GM23338 (cell line): ENCODE measurements around the gene F11R. TPM values are rescaled to one million over a fixed set of nuclear protein-coding genes. Genes with fewer than 3 reads are reported as not detected.

Source experiments
- ATAC-seq: fragments of 200-7000 bp; cut with Tn5 transposase; 3 replicates; pipeline ENCODE4 v1.9.1; 2020
- DNase-seq: peaks from one replicate; pipeline ENCODE4 v3.0.0-alpha.2; 2015; ENCODE audit warnings: low spot score
- H2AFZ ChIP-seq: fragments of 200-600 bp; sonication (generic); 2 replicates; pipeline ENCODE4 v1.8.0; 2016; ENCODE audit warnings: antibody characterized with exemption, mild to moderate bottlenecking, moderate library complexity
- H3F3A ChIP-seq: fragments of 200-600 bp; sonication (generic); replicated peaks from 2 replicates; pipeline ENCODE4 v1.8.0; 2017; ENCODE audit warnings: antibody characterized with exemption, mixed run types, low read depth
- H3K27ac ChIP-seq: fragments of 200-600 bp; sonication (generic); 2 replicates; pipeline ENCODE4 v1.6.1; 2016; ENCODE audit warnings: low read depth
- H3K27me3 ChIP-seq: fragments of 200-600 bp; sonication (generic); 2 replicates; pipeline ENCODE4 v1.8.0; 2016; ENCODE audit warnings: mild to moderate bottlenecking, mixed run types, moderate library complexity; ENCODE audit not compliant: insufficient read depth
- H3K36me3 ChIP-seq: fragments of 200-600 bp; sonication (generic); 2 replicates; pipeline ENCODE4 v1.8.0; 2016; ENCODE audit warnings: mild to moderate bottlenecking; ENCODE audit not compliant: insufficient read depth
- H3K4me1 ChIP-seq: fragments of 200-600 bp; sonication (generic); 2 replicates; pipeline ENCODE4 v1.8.0; 2016; ENCODE audit warnings: mild to moderate bottlenecking, moderate library complexity; ENCODE audit not compliant: insufficient read depth
- H3K4me2 ChIP-seq: fragments of 200-600 bp; sonication (generic); 2 replicates; pipeline ENCODE4 v1.7.1; 2017; ENCODE audit warnings: mixed run types
- H3K4me3 ChIP-seq: fragments of 200-600 bp; sonication (generic); 2 replicates; pipeline ENCODE4 v1.6.1; 2016; ENCODE audit warnings: mixed run types
- H3K79me2 ChIP-seq: fragments of 200-600 bp; sonication (generic); replicated peaks from 2 replicates; pipeline ENCODE4 v1.8.0; 2017; ENCODE audit warnings: mild to moderate bottlenecking; ENCODE audit not compliant: insufficient read depth
- H3K9me2 ChIP-seq: fragments of 200-600 bp; sonication (generic); 2 replicates; pipeline ENCODE4 v1.8.0; 2017; ENCODE audit not compliant: insufficient read depth
- H4K20me1 ChIP-seq: fragments of 200-600 bp; sonication (generic); replicated peaks from 2 replicates; pipeline ENCODE4 v1.8.0; 2017; ENCODE audit warnings: mild to moderate bottlenecking; ENCODE audit not compliant: insufficient read depth
- H3K27ac Mint-ChIP-seq: 2 replicates; pipeline ENCODE4 v1.8.0; 2020; ENCODE audit warnings: inconsistent platforms, mild to moderate bottlenecking, moderate library complexity, mixed read lengths
- H3K27me3 Mint-ChIP-seq: 3 replicates; pipeline ENCODE4 v1.8.0; 2022; ENCODE audit warnings: low read depth, mild to moderate bottlenecking, moderate library complexity, mixed read lengths, inconsistent platforms; ENCODE audit not compliant: insufficient read depth, poor library complexity
- H3K36me3 Mint-ChIP-seq: 3 replicates; pipeline ENCODE4 v1.8.0; 2021; ENCODE audit warnings: low read depth, mild to moderate bottlenecking, inconsistent platforms, moderate library complexity, mixed read lengths
- H3K4me1 Mint-ChIP-seq: 3 replicates; pipeline ENCODE4 v1.8.0; 2020; ENCODE audit warnings: mild to moderate bottlenecking, inconsistent platforms, mixed read lengths
- H3K4me3 Mint-ChIP-seq: 3 replicates; pipeline ENCODE4 v1.8.0; 2021; ENCODE audit warnings: moderate library complexity, mild to moderate bottlenecking, inconsistent platforms, mixed read lengths
- H3K9me3 Mint-ChIP-seq: 3 replicates; pipeline ENCODE4 v1.8.0; 2020; ENCODE audit warnings: moderate library complexity, mild to moderate bottlenecking, inconsistent platforms, mixed read lengths
- CREB1 ChIP-seq: fragments of 250-450 bp; sonication (Bioruptor Pico); IDR thresholded peaks from 2 replicates; pipeline ENCODE4 v1.5.0; 2020; ENCODE audit warnings: low read depth, mild to moderate bottlenecking, moderate library complexity
- CTCF ChIP-seq, 2 experiments: fragments of 200-600 bp in 1 of 2; sonication (generic) in 1 of 2; conservative IDR thresholded peaks; 2 replicates each; pipeline versions ENCODE4 v1.5.1 to v1.6.1; 2016 to 2017; ENCODE audit warnings: antibody characterized with exemption in 2 of 2, low read depth in 2 of 2, mild to moderate bottlenecking in 2 of 2, moderate library complexity in 1 of 2
- ETS1 ChIP-seq: IDR thresholded peaks from 2 replicates; pipeline ENCODE4 v1.6.1; 2016; ENCODE audit warnings: antibody characterized with exemption
- EZH2 ChIP-seq: fragments of 200-600 bp; sonication (generic); IDR thresholded peaks from one replicate; pipeline ENCODE4 v1.8.0; 2017; ENCODE audit warnings: antibody characterized with exemption, mild to moderate bottlenecking, low read depth; ENCODE audit not compliant: unreplicated experiment
- EZH2phosphoT487 ChIP-seq: fragments of 200-600 bp; sonication (generic); IDR thresholded peaks from one replicate; pipeline ENCODE4 v1.8.1; 2018; ENCODE audit warnings: antibody characterized with exemption; ENCODE audit not compliant: unreplicated experiment
- JUNB ChIP-seq: IDR thresholded peaks from one replicate; pipeline ENCODE4 v1.6.1; 2016; ENCODE audit warnings: antibody characterized with exemption; ENCODE audit not compliant: unreplicated experiment
- NANOG ChIP-seq: IDR thresholded peaks from 2 replicates; pipeline ENCODE4 v1.6.1; 2016; ENCODE audit warnings: antibody characterized with exemption, borderline replicate concordance
- POLR2AphosphoS5 ChIP-seq: IDR thresholded peaks from 2 replicates; pipeline ENCODE4 v1.6.1; 2016; ENCODE audit warnings: antibody characterized with exemption, low read depth
- ZNF114 ChIP-seq: fragments of 250-450 bp; sonication (Bioruptor Pico); IDR thresholded peaks from 2 replicates; pipeline ENCODE4 v1.5.0; 2020; ENCODE audit warnings: mild to moderate bottlenecking, moderate library complexity
- ZNF331 ChIP-seq: fragments of 250-450 bp; sonication (Bioruptor Pico); IDR thresholded peaks from 2 replicates; pipeline ENCODE4 v1.5.0; 2020; ENCODE audit warnings: low read depth, mild to moderate bottlenecking, moderate library complexity
- polyA plus RNA-seq: library from polyadenylated mRNA; unstranded; fragments of >200 nt; fragmentation: Nextera tagmentation; extraction: Ambion mirVana; gene quantifications from 2 replicates; pipeline ENCODE4 v1.2.1, GENCODE V29; 2016
- total RNA-seq: library from RNA; depleted of rRNA; stranded (reverse); fragments of >200 nt; shearing (Covaris generic); gene quantifications from 2 replicates; pipeline ENCODE4 v1.2.3, GENCODE V29; 2014
- TF ChIP-seq, protein P1 (sequence below): fragments of 250-450 bp; sonication (Bioruptor Pico); IDR thresholded peaks from 2 replicates; pipeline ENCODE4 v1.5.0; 2020; ENCODE audit warnings: mild to moderate bottlenecking, moderate library complexity
- TF ChIP-seq, protein P2 (sequence below): IDR thresholded peaks from one replicate; pipeline ENCODE4 v1.6.1; 2018; ENCODE audit warnings: antibody characterized with exemption; ENCODE audit not compliant: unreplicated experiment

F11R gene
- total and polyA plus RNA-seq, 2 experiments from 2014 or later, result 51.0 to 169 TPM

DNA sequence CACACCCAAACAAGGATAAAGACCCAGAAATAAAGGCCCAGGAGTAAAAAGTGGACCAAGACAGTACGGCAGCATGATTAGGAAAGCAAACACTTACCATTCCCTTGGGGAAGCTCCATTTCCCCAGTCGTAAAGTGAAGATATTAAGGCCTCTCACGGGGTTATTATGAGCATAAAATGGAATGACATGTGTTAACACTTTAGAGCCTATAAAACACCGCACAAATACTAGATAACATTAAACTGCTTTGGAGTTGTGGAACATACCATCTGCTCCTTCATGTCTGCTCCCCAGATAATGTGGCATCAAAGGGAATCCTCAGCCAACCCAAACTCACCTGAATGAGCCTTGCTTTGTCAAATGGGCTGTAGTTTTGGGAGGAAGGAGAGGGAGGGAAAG lies 57.4 kb downstream of the F11R start (continued):
- TF ChIP-seq ETS1 (no peak), EZH2 (no peak), NANOG (no peak), CREB1 (CRISPR knock-in tag) (no peak), CTCF (conservative IDR thresholded peaks at IDR 0.05; ENCODE audit: low read depth in 2 of 2) (no peak), EZH2phosphoT487 (no peak), POLR2AphosphoS5 (no peak), ZNF331 (CRISPR knock-in tag) (no peak), ZNF114 (CRISPR knock-in tag) (no peak)

DNA sequence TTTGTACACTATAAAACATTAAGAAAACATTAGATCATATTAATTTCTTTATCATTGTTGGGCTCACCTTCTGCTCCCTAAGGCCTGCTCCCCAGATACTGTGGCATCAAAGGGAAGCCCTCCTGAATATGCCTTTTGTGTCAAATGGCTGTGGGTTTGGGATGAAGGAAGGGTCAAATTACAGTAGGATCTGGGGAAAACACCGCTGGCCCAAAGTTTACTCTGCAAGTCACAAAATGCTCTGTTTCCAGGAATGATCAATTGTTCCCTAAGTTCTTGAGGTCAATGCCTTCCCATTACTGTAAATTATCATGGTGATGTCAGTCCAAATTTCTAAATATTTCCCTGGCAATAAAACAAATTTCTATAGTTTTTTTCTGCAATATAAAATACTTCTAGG lies 59.5 kb downstream of the F11R start:
- H3K4me3 Mint-ChIP-seq, result no peak overlapping the region
- DNase-seq, result peak; percentile 54
- Histone ChIP-seq H3K27ac (no peak overlapping the region), H2AFZ (no peak overlapping the region), H3K9me2 (no peaks in the 10 kb centered on the region), H3K36me3 (no peaks in the 10 kb centered on the region), H3K4me1 (peaks cover 9% of the 10 kb centered on the region), H4K20me1 (no peaks in the 10 kb centered on the region), H3K4me2 (no peak overlapping the region), H3K27me3 (no peaks in the 10 kb centered on the region), H3K79me2 (no peaks in the 10 kb centered on the region), H3K4me3 (no peak overlapping the region), H3F3A (no peaks in the 10 kb centered on the region)
- ATAC-seq, result peak; percentile 89
- H3K9me3 Mint-ChIP-seq, result no peaks in the 10 kb centered on the region
- H3K36me3 Mint-ChIP-seq, result no peaks in the 10 kb centered on the region
- H3K27ac Mint-ChIP-seq, result no peak overlapping the region
- H3K27me3 Mint-ChIP-seq, result peaks cover 7% of the 10 kb centered on the region
- H3K4me1 Mint-ChIP-seq, result peaks cover 10% of the 10 kb centered on the region; the same call in 2 of the 3 replicates
- TF ChIP-seq ZNF331 (CRISPR knock-in tag), result no peak
- no peak for TF ChIP-seq ETS1
- no peak for TF ChIP-seq JUNB
- TF ChIP-seq CREB1 (CRISPR knock-in tag), result no peak
- TF ChIP-seq, protein P1, sequence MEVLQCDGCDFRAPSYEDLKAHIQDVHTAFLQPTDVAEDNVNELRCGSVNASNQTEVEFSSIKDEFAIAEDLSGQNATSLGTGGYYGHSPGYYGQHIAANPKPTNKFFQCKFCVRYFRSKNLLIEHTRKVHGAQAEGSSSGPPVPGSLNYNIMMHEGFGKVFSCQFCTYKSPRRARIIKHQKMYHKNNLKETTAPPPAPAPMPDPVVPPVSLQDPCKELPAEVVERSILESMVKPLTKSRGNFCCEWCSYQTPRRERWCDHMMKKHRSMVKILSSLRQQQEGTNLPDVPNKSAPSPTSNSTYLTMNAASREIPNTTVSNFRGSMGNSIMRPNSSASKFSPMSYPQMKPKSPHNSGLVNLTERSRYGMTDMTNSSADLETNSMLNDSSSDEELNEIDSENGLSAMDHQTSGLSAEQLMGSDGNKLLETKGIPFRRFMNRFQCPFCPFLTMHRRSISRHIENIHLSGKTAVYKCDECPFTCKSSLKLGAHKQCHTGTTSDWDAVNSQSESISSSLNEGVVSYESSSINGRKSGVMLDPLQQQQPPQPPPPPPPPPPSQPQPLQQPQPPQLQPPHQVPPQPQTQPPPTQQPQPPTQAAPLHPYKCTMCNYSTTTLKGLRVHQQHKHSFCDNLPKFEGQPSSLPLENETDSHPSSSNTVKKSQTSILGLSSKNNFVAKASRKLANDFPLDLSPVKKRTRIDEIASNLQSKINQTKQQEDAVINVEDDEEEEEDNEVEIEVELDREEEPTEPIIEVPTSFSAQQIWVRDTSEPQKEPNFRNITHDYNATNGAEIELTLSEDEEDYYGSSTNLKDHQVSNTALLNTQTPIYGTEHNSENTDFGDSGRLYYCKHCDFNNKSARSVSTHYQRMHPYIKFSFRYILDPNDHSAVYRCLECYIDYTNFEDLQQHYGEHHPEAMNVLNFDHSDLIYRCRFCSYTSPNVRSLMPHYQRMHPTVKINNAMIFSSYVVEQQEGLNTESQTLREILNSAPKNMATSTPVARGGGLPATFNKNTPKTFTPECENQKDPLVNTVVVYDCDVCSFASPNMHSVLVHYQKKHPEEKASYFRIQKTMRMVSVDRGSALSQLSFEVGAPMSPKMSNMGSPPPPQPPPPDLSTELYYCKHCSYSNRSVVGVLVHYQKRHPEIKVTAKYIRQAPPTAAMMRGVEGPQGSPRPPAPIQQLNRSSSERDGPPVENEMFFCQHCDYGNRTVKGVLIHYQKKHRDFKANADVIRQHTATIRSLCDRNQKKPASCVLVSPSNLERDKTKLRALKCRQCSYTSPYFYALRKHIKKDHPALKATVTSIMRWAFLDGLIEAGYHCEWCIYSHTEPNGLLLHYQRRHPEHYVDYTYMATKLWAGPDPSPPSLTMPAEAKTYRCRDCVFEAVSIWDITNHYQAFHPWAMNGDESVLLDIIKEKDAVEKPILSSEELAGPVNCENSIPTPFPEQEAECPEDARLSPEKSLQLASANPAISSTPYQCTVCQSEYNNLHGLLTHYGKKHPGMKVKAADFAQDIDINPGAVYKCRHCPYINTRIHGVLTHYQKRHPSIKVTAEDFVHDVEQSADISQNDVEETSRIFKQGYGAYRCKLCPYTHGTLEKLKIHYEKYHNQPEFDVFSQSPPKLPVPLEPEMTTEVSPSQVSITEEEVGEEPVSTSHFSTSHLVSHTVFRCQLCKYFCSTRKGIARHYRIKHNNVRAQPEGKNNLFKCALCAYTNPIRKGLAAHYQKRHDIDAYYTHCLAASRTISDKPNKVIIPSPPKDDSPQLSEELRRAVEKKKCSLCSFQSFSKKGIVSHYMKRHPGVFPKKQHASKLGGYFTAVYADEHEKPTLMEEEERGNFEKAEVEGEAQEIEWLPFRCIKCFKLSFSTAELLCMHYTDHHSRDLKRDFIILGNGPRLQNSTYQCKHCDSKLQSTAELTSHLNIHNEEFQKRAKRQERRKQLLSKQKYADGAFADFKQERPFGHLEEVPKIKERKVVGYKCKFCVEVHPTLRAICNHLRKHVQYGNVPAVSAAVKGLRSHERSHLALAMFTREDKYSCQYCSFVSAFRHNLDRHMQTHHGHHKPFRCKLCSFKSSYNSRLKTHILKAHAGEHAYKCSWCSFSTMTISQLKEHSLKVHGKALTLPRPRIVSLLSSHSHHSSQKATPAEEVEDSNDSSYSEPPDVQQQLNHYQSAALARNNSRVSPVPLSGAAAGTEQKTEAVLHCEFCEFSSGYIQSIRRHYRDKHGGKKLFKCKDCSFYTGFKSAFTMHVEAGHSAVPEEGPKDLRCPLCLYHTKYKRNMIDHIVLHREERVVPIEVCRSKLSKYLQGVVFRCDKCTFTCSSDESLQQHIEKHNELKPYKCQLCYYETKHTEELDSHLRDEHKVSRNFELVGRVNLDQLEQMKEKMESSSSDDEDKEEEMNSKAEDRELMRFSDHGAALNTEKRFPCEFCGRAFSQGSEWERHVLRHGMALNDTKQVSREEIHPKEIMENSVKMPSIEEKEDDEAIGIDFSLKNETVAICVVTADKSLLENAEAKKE, result no peak
- TF ChIP-seq, protein P2, sequence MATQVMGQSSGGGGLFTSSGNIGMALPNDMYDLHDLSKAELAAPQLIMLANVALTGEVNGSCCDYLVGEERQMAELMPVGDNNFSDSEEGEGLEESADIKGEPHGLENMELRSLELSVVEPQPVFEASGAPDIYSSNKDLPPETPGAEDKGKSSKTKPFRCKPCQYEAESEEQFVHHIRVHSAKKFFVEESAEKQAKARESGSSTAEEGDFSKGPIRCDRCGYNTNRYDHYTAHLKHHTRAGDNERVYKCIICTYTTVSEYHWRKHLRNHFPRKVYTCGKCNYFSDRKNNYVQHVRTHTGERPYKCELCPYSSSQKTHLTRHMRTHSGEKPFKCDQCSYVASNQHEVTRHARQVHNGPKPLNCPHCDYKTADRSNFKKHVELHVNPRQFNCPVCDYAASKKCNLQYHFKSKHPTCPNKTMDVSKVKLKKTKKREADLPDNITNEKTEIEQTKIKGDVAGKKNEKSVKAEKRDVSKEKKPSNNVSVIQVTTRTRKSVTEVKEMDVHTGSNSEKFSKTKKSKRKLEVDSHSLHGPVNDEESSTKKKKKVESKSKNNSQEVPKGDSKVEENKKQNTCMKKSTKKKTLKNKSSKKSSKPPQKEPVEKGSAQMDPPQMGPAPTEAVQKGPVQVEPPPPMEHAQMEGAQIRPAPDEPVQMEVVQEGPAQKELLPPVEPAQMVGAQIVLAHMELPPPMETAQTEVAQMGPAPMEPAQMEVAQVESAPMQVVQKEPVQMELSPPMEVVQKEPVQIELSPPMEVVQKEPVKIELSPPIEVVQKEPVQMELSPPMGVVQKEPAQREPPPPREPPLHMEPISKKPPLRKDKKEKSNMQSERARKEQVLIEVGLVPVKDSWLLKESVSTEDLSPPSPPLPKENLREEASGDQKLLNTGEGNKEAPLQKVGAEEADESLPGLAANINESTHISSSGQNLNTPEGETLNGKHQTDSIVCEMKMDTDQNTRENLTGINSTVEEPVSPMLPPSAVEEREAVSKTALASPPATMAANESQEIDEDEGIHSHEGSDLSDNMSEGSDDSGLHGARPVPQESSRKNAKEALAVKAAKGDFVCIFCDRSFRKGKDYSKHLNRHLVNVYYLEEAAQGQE, result no peak
- TF ChIP-seq NANOG, result no peak
